ENCODE results near the gene CALD1.

The CALD1 gene

DNA sequence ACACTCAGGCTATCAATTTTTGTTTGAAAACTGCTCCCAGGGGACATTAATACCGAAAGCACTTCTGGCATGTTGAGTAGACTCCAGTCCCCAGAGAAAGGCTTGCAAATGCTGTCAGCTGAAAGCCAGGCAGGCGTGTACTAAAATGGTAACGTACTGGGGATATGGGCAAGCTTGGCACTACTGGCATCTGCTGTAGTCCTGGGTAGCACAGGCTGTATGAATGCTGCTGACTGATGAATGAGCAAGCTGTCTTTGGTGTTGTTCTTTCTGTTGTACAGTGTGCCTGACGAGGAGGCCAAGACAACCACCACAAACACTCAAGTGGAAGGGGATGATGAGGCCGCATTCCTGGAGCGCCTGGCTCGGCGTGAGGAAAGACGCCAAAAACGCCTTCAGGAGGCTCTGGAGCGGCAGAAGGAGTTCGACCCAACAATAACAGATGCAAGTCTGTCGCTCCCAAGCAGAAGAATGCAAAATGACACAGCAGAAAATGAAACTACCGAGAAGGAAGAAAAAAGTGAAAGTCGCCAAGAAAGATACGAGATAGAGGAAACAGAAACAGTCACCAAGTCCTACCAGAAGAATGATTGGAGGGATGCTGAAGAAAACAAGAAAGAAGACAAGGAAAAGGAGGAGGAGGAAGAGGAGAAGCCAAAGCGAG, 153.4 kb downstream of the CALD1 start:
- Mint-ChIP-seq H3K9me3 (no peaks in the 10 kb centered on the region), H3K4me3 (peak overlapping the region; percentile 2 to 32), H3K4me1 (ENCODE audit: low read depth in 2 of 2) (peaks cover 6 to 7% of the 10 kb centered on the region in 2 donors), H3K27me3 (peaks cover 0 to 6% of the 10 kb centered on the region in 2 donors), H3K36me3 (ENCODE audit: insufficient read depth) (no peaks in the 10 kb centered on the region), H3K27ac (no peak overlapping the region)
- ATAC-seq (replicated peaks): no peak
- no peak for DNase-seq

DNA sequence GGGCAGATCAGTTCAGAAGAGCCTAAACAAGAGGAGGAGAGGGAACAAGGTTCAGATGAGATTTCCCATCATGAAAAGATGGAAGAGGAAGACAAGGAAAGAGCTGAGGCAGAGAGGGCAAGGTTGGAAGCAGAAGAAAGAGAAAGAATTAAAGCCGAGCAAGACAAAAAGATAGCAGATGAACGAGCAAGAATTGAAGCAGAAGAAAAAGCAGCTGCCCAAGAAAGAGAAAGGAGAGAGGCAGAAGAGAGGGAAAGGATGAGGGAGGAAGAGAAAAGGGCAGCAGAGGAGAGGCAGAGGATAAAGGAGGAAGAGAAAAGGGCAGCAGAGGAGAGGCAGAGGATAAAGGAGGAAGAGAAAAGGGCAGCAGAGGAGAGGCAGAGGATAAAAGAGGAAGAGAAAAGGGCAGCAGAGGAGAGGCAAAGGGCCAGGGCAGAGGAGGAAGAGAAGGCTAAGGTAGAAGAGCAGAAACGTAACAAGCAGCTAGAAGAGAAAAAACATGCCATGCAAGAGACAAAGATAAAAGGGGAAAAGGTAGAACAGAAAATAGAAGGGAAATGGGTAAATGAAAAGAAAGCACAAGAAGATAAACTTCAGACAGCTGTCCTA, 154.1 kb downstream of the CALD1 start:
- no peaks in the 10 kb centered on the region for H3K9me3 Mint-ChIP-seq
- DNase-seq (no peak), ATAC-seq (replicated peaks) (no peak)
- peak overlapping the region; percentile 2 to 32 for H3K4me3 Mint-ChIP-seq
- H3K4me1 Mint-ChIP-seq (ENCODE audit: low read depth in 2 of 2): peaks cover 6 to 7% of the 10 kb centered on the region in 2 donors
- no peak overlapping the region for H3K27ac Mint-ChIP-seq
- H3K36me3 Mint-ChIP-seq (ENCODE audit: insufficient read depth): no peaks in the 10 kb centered on the region
- H3K27me3 Mint-ChIP-seq: peaks cover 0 to 6% of the 10 kb centered on the region in 2 donors

DNA sequence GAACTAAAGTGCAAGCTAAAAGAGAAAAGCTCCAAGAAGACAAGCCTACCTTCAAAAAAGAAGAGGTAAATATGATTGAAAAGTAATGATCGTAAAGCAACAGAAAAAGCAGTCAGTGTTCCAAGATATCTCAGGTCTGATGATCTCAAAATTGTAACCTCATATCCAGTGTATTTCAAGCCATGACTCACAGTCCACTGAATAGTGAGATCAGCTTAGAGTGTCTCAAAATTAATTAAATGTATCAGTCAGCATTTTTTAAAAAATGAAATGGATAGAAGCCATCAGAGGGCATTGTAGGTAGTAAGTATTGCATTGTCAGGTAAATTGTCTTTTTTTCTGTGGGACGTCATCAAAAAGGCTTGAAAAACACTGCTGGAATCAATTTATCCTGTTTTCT, 156.3 kb downstream of the CALD1 start:
- Mint-ChIP-seq H3K4me1 (ENCODE audit: low read depth in 2 of 2) (peaks cover 6 to 7% of the 10 kb centered on the region in 2 donors), H3K27ac (no peak overlapping the region), H3K27me3 (peaks cover 0 to 6% of the 10 kb centered on the region in 2 donors), H3K4me3 (no peak overlapping the region), H3K9me3 (no peaks in the 10 kb centered on the region), H3K36me3 (ENCODE audit: insufficient read depth) (no peaks in the 10 kb centered on the region)
- DNase-seq (no peak), ATAC-seq (replicated peaks) (no peak)

DNA sequence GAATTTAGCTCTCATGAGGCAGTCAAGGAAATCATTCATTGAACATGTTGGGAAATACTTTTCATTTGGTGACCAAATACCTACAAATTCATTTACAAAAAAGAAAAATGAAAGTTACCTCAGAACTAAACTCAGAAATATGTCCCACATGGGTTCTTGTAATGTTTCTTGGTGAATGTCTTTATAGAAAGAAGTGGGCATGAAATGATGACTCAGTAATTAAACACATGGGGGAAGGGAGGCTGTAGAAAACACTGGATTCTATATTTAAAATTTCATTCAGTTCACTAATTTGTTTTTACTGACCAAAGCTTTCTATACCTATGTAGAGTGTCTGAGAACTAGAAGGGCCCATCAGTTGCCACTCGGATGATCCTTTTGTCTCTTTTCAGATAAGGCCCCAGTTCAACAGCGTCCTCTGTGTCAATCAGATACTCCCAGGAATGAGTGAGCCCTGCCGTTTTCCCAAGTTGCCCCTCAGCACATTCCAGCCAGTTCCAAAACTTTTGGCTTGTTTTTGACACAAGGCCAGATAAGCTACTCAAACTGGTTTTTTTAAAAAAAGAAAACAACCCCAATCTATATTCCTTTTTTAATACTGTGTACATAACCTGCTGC, 157.6 kb downstream of the CALD1 start:
- H3K27me3 Mint-ChIP-seq: peaks cover 0 to 16% of the 10 kb centered on the region in 2 donors
- ATAC-seq (replicated peaks): no peak

DNA sequence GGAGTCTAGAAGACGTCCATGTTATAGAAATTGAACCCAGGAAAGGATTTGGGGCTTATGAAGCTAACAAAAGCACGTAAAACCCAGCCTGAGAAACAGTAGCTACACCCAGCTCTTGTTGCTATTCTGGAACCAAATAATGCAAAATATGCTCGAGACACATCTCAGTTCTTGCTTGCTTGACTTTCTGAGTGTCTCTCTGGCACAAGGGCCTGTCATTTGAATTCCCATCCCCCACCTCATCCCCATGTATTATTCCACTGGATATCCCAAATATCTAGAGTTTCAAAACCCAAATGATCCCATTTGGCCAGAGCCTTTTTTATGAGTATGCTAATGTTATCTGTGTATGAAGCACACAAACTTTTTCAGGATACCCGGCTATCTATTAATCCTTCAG, 158.7 kb downstream of the CALD1 start:
- DNase-seq (no peak), ATAC-seq (replicated peaks) (no peak)
- Mint-ChIP-seq H3K9me3 (no peaks in the 10 kb centered on the region), H3K27ac (no peak overlapping the region), H3K4me1 (ENCODE audit: low read depth in 2 of 2) (peaks cover 2 to 3% of the 10 kb centered on the region in 2 donors), H3K36me3 (ENCODE audit: insufficient read depth) (no peaks in the 10 kb centered on the region), H3K4me3 (no peak overlapping the region), H3K27me3 (peaks cover 5 to 14% of the 10 kb centered on the region in 2 donors)

More for the DNA sequence above, 157.6 kb downstream of the CALD1 start:
- H3K36me3 Mint-ChIP-seq (ENCODE audit: insufficient read depth): no peaks in the 10 kb centered on the region
- H3K4me3 Mint-ChIP-seq: no peak overlapping the region
- H3K4me1 Mint-ChIP-seq (ENCODE audit: low read depth in 2 of 2): peaks cover 6 to 7% of the 10 kb centered on the region in 2 donors
- DNase-seq: no peak
- H3K27ac Mint-ChIP-seq: no peak overlapping the region
- H3K9me3 Mint-ChIP-seq: no peaks in the 10 kb centered on the region

DNA sequence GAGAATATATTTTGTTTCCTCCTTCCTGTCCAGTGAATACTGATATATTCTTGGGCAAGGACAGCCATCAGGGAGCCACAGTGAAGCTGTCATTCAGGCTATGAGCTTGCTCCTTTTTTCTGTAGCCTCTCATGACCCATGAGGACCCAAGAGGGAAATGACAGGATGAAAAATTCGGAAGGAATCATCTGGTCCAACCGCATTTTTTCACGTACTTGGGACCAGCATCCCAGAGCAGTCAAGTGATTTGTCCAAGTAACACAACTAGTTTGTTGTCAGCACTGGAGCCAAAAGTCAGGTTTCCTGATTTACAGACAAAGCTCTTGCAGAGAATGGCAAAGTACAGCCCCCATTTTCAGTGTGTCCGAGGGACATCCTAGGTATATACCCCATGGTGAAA, 159.7 kb downstream of the CALD1 start:
- H3K27me3 Mint-ChIP-seq: peaks cover 6 to 14% of the 10 kb centered on the region in 2 donors
- no peaks in the 10 kb centered on the region for H3K4me1 Mint-ChIP-seq (ENCODE audit: low read depth in 2 of 2)
- H3K4me3 Mint-ChIP-seq: no peak overlapping the region
- H3K36me3 Mint-ChIP-seq (ENCODE audit: insufficient read depth): no peaks in the 10 kb centered on the region
- DNase-seq (no peak), ATAC-seq (replicated peaks) (no peak)
- H3K9me3 Mint-ChIP-seq: no peaks in the 10 kb centered on the region
- H3K27ac Mint-ChIP-seq: no peak overlapping the region

DNA sequence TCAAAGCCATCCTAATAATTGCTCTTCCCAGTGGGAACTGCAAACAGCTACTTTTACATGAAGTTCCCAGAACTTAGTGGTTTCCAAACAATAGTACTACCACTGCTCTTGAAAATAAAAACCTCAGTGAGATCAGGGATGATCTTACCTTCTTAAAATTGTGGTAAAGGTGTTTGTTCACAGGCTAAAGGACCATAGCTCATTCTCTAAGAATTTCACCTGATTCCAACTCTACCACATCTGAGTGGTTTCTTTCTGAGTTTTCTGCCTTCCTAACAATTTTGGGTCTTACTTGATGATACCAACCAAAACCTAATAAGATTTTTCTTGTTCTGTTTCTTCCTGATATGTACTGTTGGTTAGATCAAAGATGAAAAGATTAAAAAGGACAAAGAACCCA, 161.3 kb downstream of the CALD1 start:
- no peaks in the 10 kb centered on the region for H3K4me1 Mint-ChIP-seq (ENCODE audit: low read depth in 2 of 2)
- no peak overlapping the region for H3K27ac Mint-ChIP-seq
- DNase-seq (no peak), ATAC-seq (replicated peaks) (no peak)
- no peak overlapping the region for H3K4me3 Mint-ChIP-seq
- no peaks in the 10 kb centered on the region for H3K36me3 Mint-ChIP-seq (ENCODE audit: insufficient read depth)
- peaks cover 14 to 15% of the 10 kb centered on the region in 2 donors for H3K27me3 Mint-ChIP-seq
- H3K9me3 Mint-ChIP-seq: no peaks in the 10 kb centered on the region

DNA sequence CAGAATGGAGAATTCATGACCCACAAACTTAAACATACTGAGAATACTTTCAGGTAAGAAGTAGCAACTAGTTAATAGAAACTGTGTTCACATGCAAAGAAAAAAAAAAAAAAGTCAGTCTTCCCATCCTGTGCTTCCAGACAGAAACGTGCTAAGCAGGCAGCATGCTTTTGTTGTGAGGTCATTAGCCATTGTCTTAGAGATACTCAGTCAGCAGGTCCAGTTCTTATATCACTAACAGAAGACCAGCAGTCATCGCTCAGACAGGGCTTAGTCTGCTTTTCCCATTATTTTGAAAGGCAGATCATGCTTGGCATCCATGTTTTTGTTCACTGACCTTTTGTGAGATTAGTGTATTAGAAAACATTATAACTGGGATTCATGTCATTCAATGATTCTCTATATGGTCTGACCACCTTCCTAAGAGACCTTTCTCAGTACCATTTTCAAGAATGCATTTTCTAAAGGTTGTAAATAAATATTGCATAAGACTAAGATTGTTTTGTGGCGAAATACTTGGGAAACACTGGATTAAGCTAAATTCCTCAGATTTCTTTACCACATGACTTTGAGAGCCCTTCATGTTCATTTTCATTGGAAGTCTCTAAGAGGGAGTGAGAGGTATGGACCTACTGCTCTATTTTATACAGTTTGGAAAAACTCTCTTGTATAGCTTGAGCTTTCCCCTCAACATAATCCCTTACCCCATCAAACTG, 161.9 kb downstream of the CALD1 start:
- H3K27me3 Mint-ChIP-seq: peaks cover 19 to 20% of the 10 kb centered on the region in 2 donors
- no peaks in the 10 kb centered on the region for H3K4me1 Mint-ChIP-seq (ENCODE audit: low read depth in 2 of 2)
- H3K4me3 Mint-ChIP-seq: no peak overlapping the region
- no peak for ATAC-seq (replicated peaks)
- no peaks in the 10 kb centered on the region for H3K9me3 Mint-ChIP-seq
- H3K36me3 Mint-ChIP-seq (ENCODE audit: insufficient read depth): no peaks in the 10 kb centered on the region
- DNase-seq: no peak
- no peak overlapping the region for H3K27ac Mint-ChIP-seq

DNA sequence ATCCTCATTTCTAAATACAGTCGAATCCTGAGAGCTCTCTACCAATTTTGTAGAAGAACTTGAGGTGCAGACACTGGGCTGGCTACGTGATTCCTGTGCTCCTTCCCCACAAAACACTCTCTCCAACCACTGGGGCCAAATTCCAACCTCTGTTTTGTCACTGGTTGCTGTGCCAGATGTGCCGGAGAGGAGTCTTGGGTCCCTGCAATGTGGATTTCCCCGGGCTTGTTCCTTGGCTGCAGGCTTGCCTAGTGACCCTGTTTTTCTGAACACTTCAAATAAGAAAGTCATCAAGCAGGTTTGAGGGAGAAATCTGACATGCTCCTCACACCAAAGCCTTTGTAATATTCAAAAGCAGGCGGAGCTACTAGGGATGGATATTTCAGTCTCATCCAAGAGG, 162.5 kb downstream of the CALD1 start:
- Mint-ChIP-seq H3K27me3 (peaks cover 22 to 25% of the 10 kb centered on the region in 2 donors), H3K27ac (no peak overlapping the region), H3K36me3 (ENCODE audit: insufficient read depth) (no peaks in the 10 kb centered on the region), H3K4me3 (no peak overlapping the region), H3K9me3 (no peaks in the 10 kb centered on the region), H3K4me1 (ENCODE audit: low read depth in 2 of 2) (no peaks in the 10 kb centered on the region)
- DNase-seq (no peak), ATAC-seq (replicated peaks) (no peak)

DNA sequence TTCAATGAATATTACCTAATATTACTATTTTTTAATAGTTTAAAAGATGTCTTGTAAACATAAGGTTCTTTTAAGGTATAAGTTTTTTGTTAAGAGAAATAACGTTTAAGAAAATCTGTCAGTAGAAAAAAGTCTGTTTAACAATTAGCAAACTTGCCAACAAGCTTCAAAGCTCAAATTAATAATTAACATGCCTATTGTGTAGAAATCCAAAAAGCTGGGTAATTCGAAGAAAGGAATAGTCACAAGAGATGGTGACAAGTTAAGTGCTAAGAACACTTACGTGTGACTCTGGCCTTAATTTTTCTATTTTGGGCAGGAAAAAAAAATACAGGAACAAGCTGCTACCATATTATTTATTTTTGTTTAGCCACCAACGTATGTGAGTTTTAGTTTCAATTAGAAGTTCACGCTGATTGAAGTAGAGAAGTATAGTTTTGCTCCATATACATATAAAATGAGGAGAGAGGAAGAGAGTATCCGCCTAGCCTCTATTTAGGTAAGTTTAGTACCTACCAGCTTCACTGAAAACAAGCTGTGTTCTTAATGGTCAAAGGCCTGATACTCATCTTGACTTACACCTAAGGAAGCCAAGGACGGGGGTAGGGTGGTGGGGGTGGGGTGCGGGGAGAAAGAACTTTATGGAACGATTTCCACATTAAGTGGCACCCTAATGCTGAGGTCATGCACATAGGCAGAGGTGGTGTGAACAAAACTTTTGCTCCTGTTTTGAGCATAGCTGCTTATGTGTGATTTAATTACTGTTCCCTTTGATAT, 163.4 kb downstream of the CALD1 start:
- DNase-seq (no peak), ATAC-seq (replicated peaks) (no peak)
- H3K4me3 Mint-ChIP-seq: no peak overlapping the region
- H3K27me3 Mint-ChIP-seq: peaks cover 28 to 33% of the 10 kb centered on the region in 2 donors
- H3K9me3 Mint-ChIP-seq: no peaks in the 10 kb centered on the region
- no peaks in the 10 kb centered on the region for H3K36me3 Mint-ChIP-seq (ENCODE audit: insufficient read depth)
- no peaks in the 10 kb centered on the region for H3K4me1 Mint-ChIP-seq (ENCODE audit: low read depth in 2 of 2)
- no peak overlapping the region for H3K27ac Mint-ChIP-seq

DNA sequence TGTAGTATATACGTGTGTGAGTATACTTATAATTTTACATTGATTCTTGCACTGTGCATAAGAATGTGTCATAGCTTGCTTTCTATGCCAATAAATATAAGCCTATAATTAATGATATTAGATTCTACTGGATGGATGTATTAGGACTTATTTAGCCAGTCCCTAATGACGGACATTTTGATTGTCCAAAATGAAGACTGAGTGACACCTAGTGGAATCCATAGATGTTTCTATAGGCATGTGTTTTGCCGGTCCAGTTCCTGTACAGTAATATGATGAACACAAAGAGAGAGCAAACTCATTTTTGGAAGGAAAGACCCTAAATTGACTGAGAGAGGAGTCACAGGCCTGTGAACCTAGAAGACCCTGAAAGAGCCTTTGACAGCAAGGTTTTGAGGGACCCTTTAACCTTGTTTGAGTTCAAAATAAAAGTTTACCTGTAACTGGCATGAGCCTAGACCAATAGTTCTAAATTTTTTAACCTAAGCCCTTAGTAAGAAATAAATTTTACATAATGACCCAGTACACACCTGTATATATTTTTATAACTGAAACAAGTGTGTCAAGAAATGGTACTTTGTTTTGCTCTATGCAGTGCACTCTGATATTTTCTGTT, 164.5 kb downstream of the CALD1 start:
- no peaks in the 10 kb centered on the region for H3K9me3 Mint-ChIP-seq

DNA sequence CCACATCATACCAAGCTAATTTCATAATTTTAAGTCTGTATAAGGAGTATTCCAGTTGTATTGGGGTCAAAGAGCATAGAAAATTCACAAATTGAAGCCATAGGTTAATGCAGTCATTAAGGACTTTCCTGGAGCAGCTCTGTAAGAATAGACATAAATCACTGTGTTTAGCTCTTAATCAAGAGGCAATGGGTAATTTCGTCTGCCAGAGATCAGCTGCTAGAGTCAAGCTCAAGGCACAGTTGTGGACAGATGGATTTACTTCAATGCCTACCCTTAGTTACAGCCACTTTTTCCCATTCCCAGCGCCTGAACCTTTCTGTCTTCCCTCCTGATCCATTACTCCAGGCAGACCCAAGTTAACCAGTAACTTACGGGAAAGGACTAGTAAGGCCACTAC, 166.3 kb downstream of the CALD1 start:
- no peak overlapping the region for H3K4me3 Mint-ChIP-seq
- ATAC-seq (replicated peaks): no peak
- H3K27ac Mint-ChIP-seq: no peak overlapping the region
- H3K4me1 Mint-ChIP-seq (ENCODE audit: low read depth in 2 of 2): no peaks in the 10 kb centered on the region
- H3K9me3 Mint-ChIP-seq: no peaks in the 10 kb centered on the region
- DNase-seq: no peak
- peaks cover 28 to 44% of the 10 kb centered on the region in 2 donors for H3K27me3 Mint-ChIP-seq
- no peaks in the 10 kb centered on the region for H3K36me3 Mint-ChIP-seq (ENCODE audit: insufficient read depth)

More for the DNA sequence above, 164.5 kb downstream of the CALD1 start:
- H3K4me1 Mint-ChIP-seq (ENCODE audit: low read depth in 2 of 2): no peaks in the 10 kb centered on the region
- H3K27me3 Mint-ChIP-seq: peaks cover 28 to 33% of the 10 kb centered on the region in 2 donors
- DNase-seq: no peak
- no peak overlapping the region for H3K27ac Mint-ChIP-seq
- no peak overlapping the region for H3K4me3 Mint-ChIP-seq
- ATAC-seq (replicated peaks): no peak
- H3K36me3 Mint-ChIP-seq (ENCODE audit: insufficient read depth): no peaks in the 10 kb centered on the region

DNA sequence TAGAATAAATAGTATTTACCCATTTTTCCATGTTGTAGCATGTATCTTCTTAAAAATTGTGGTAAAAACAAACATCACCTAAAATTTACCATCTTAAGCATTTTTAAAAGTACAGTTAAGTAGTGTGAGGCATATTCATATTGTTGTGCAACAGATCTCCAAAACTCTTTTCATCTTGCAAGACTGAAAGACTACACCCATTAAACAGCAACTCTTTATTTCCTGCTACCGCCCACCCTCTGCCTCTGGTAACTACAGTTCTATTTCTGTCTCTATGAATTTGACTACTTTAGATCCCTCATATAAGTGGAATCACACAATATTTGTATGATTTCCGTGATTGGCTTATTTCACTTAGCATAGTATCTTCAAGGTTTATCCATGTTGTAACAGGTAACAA, 166.8 kb downstream of the CALD1 start:
- Mint-ChIP-seq H3K36me3 (ENCODE audit: insufficient read depth) (no peaks in the 10 kb centered on the region), H3K4me3 (no peak overlapping the region), H3K27me3 (peaks cover 28 to 39% of the 10 kb centered on the region in 2 donors), H3K9me3 (no peaks in the 10 kb centered on the region), H3K27ac (no peak overlapping the region), H3K4me1 (ENCODE audit: low read depth in 2 of 2) (no peaks in the 10 kb centered on the region)
- ATAC-seq (replicated peaks) (no peak), DNase-seq (no peak)

All from effector memory CD8-positive, alpha-beta T cell (primary cell).